Neural crest cell (in vitro differentiated cells): ENCODE measurements around the gene TFF3. TPM values are rescaled to one million over a fixed set of nuclear protein-coding genes. Genes with fewer than 3 reads are reported as not detected.

Experiments
- DNase-seq: peaks from one replicate; pipeline ENCODE4 v3.0.0; 2021; ENCODE audit warnings: low read depth, mixed read lengths, low spot score
- H3K27ac Mint-ChIP-seq: one replicate; pipeline ENCODE4 v1.8.0; 2021; ENCODE audit warnings: mild to moderate bottlenecking, mixed read lengths; ENCODE audit not compliant: unreplicated experiment
- H3K27me3 Mint-ChIP-seq: 2 replicates; pipeline ENCODE4 v1.8.0; 2021; ENCODE audit warnings: low read depth, mild to moderate bottlenecking, mixed read lengths
- H3K36me3 Mint-ChIP-seq: 2 replicates; pipeline ENCODE4 v1.8.0; 2021; ENCODE audit warnings: low read depth, mild to moderate bottlenecking, mixed read lengths
- H3K4me1 Mint-ChIP-seq: 2 replicates; pipeline ENCODE4 v1.8.0; 2021; ENCODE audit warnings: mixed read lengths
- H3K4me3 Mint-ChIP-seq: one replicate; pipeline ENCODE4 v1.8.0; 2021; ENCODE audit warnings: mild to moderate bottlenecking, mixed read lengths
- H3K9me3 Mint-ChIP-seq: 2 replicates; pipeline ENCODE4 v1.8.0; 2021; ENCODE audit warnings: mixed read lengths
- long read RNA-seq: library from polyadenylated mRNA; unstranded; transcript quantifications from one replicate; pipeline ENCODE4 v2.0.0, GENCODE V29; 2020
- total RNA-seq: library from RNA; stranded (reverse); gene quantifications from 2 replicates; pipeline ENCODE4 v1.2.1, GENCODE V29; 2021
- TF ChIP-seq, protein P1 (sequence below): fragments of 200-600 bp; sonication (generic); conservative IDR thresholded peaks from 2 replicates; pipeline ENCODE4 v1.5.0; 2021; ENCODE audit warnings: antibody characterized with exemption, mild to moderate bottlenecking

Gene TFF3, protein sequence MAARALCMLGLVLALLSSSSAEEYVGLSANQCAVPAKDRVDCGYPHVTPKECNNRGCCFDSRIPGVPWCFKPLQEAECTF
- not detected in 2 replicates for total RNA-seq
- long read RNA-seq = 0 reads

DNA sequence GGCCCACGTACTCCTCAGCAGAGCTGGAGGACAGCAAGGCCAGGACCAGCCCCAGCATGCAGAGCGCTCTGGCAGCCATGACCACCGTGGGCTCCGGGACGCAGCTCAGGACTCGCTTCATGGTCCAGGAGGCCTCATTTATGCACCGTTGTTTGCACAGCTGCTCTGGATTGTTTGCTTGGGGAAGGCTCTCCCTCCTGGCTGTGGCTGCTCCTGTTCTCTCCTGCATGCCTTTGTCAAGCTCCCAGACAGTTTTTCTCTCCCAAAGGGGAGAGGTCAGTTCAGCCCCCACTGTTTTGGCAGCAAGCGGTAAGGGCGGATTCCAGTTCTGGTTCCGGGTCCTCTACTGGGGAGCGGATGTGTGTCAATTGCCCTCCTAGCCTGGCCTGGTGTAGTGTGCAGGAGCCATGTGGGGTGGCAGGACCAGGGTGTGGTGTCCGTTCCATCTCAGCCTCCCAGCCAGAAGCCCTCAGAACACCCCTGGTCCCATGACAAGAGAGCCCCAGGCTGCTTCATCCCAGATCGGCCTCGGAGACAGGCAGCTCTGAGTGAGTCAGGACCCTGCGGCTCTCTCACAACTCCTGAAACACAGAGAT lies at the start of gene TFF3:
Gene TFF3, minus strand, starts transcription at position 114 of the 596 bp plus-strand sequence. Its CDS starts 35 bp downstream, at position 79.
- Mint-ChIP-seq H3K4me3 (no peak within 1 kb of the TSS), H3K36me3 (no peaks in the 10 kb centered on the region), H3K4me1 (peaks cover 22% of the 10 kb centered on the region), H3K27me3 (peaks cover 10% of the 10 kb centered on the region), H3K9me3 (no peaks in the 10 kb centered on the region), H3K27ac (no peak within 1 kb of the TSS)
- TF ChIP-seq, protein P1, sequence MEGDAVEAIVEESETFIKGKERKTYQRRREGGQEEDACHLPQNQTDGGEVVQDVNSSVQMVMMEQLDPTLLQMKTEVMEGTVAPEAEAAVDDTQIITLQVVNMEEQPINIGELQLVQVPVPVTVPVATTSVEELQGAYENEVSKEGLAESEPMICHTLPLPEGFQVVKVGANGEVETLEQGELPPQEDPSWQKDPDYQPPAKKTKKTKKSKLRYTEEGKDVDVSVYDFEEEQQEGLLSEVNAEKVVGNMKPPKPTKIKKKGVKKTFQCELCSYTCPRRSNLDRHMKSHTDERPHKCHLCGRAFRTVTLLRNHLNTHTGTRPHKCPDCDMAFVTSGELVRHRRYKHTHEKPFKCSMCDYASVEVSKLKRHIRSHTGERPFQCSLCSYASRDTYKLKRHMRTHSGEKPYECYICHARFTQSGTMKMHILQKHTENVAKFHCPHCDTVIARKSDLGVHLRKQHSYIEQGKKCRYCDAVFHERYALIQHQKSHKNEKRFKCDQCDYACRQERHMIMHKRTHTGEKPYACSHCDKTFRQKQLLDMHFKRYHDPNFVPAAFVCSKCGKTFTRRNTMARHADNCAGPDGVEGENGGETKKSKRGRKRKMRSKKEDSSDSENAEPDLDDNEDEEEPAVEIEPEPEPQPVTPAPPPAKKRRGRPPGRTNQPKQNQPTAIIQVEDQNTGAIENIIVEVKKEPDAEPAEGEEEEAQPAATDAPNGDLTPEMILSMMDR = no peak
- no peak for DNase-seq

DNA sequence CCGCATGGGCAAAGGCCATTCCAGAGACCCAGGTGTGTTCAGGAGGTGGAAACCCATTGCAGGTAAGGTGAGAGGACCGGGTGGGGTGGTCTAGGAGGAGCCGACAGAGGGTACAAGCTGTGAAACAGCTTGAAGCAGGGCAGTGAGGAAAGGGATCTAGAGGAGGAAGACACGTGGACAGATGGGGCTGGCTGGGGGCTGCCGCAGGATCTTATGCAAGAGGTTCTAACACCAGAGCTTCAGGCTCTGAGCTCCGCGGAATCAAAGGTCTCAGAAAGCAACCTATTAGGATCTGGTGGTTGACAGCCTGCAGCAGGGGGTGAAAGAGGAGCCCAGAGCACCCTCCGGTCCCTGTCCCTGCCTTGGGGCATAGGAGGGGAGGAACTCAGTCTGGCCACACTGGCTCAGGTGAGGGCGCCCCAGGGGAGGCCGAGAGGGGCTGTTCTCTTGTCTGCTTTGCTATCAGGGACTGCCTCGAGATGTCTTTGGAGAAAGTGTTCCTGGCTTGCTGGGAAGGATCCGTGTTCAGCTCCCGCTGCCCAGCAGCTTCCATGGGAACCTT lies 49.2 kb upstream of the TFF3 start:
- H3K27ac Mint-ChIP-seq = no peak overlapping the region
- H3K9me3 Mint-ChIP-seq = no peaks in the 10 kb centered on the region

DNA sequence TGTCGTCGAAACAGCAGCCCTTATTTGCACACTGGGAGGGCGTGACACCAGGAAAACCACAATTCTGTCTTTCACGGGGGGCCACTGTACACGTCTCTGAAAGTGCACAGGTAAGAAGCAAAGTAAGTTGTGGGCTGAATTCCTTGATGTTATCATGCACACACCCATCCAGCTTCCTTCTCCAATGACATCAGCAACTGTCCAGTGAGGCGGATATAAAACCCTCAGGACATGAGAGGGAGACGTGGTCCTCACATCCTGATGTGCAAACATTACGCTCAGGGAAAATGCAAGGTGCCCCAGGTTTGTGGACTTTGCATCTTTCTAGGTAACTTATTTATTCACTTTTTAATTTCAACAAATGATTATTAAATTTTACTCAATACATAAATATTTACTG lies 48.1 kb upstream of the TFF3 start:
- Mint-ChIP-seq H3K4me1 (no peaks in the 10 kb centered on the region), H3K4me3 (no peak overlapping the region), H3K9me3 (no peaks in the 10 kb centered on the region), H3K36me3 (no peaks in the 10 kb centered on the region), H3K27ac (no peak overlapping the region), H3K27me3 (peaks cover 2% of the 10 kb centered on the region)
- TF ChIP-seq, protein P1 = no peak
- no peak for DNase-seq

More for the DNA sequence above, 49.2 kb upstream of the TFF3 start:
- DNase-seq = no peak
- no peak overlapping the region for H3K4me3 Mint-ChIP-seq
- H3K27me3 Mint-ChIP-seq = no peaks in the 10 kb centered on the region
- H3K4me1 Mint-ChIP-seq = no peaks in the 10 kb centered on the region
- TF ChIP-seq, protein P1 = no peak
- no peaks in the 10 kb centered on the region for H3K36me3 Mint-ChIP-seq

DNA sequence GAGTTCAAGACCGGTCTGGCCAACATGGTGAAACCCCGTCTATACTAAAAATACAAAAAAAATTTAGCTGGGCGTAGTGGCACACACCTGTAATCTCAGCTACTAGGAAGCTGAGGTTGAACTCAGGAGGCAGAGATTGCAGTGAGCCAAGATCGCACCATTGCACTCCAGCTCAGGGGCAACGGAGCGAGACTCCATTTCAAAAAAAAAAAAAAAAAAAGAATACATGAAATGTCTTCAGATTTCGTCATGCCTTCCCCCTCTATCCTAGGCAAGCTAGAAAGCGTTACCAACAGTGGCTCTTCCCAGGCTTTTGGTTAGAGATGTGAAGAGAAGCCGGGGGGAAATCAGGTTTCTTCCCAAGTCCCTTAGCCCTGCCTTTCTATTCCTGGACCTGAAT lies 47.5 kb upstream of the TFF3 start:
- peaks cover 2% of the 10 kb centered on the region for H3K27me3 Mint-ChIP-seq
- no peak for DNase-seq
- no peaks in the 10 kb centered on the region for H3K9me3 Mint-ChIP-seq
- H3K4me1 Mint-ChIP-seq = no peaks in the 10 kb centered on the region
- TF ChIP-seq, protein P1 = no peak
- no peaks in the 10 kb centered on the region for H3K36me3 Mint-ChIP-seq
- no peak overlapping the region for H3K27ac Mint-ChIP-seq
- no peak overlapping the region for H3K4me3 Mint-ChIP-seq

DNA sequence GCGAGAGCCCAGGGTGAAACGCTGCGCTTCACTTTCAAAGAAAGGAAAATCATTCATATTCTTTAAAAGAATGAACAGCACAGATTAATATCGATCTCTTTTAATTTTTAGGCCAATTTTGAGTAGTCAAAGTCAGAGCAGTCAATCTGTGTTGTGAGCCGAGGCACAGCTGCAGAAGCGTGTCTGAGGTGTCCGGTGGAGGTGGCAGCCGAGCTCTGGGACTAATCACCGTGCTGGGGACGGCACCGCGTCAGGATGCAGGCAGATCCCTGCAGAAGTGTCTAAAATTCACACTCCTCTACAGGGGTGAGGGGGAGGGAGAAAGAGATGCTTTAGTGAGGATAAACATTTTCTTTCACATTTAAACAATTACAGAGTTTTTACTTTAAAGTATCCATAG lies 47.0 kb upstream of the TFF3 start:
- H3K4me3 Mint-ChIP-seq = no peak overlapping the region
- no peak for DNase-seq
- TF ChIP-seq, protein P1 = no peak
- H3K9me3 Mint-ChIP-seq = peaks cover 3% of the 10 kb centered on the region
- H3K4me1 Mint-ChIP-seq = no peaks in the 10 kb centered on the region
- no peaks in the 10 kb centered on the region for H3K36me3 Mint-ChIP-seq
- peak overlapping the region; percentile 65 for H3K27ac Mint-ChIP-seq
- H3K27me3 Mint-ChIP-seq = peaks cover 2% of the 10 kb centered on the region
